WERI-Rb-1 (cell line): ENCODE results near the gene OR51A4.

Experiments used
- DNase-seq: peaks from one replicate; pipeline ENCODE4 v3.0.0-alpha.2; 2020
- H3K27ac ChIP-seq: fragments of 250-450 bp; sonication (Bioruptor Pico); 2 replicates; pipeline ENCODE4 v1.5.1; 2020; ENCODE audit warnings: mild to moderate bottlenecking, moderate library complexity
- H3K27me3 ChIP-seq: fragments of 250-450 bp; sonication (Bioruptor Pico); 2 replicates; pipeline ENCODE4 v1.5.1; 2021; ENCODE audit warnings: mild to moderate bottlenecking, low read depth, moderate library complexity; ENCODE audit not compliant: insufficient read depth, severe bottlenecking
- H3K36me3 ChIP-seq: fragments of 250-450 bp; sonication (Bioruptor Pico); 2 replicates; pipeline ENCODE4 v1.5.1; 2020; ENCODE audit warnings: mild to moderate bottlenecking, moderate library complexity
- H3K4me3 ChIP-seq: 2 replicates; pipeline ENCODE4 v1.5.1; 2011; ENCODE audit warnings: low read depth, mild to moderate bottlenecking, control low read depth, low read length
- H3K9me3 ChIP-seq: fragments of 250-450 bp; sonication (Bioruptor Pico); 2 replicates; pipeline ENCODE4 v1.5.1; 2021; ENCODE audit warnings: mild to moderate bottlenecking, moderate library complexity; ENCODE audit not compliant: severe bottlenecking
- CTCF ChIP-seq: IDR thresholded peaks from 2 replicates; pipeline ENCODE4 v1.5.1; 2011; ENCODE audit warnings: low read depth, mild to moderate bottlenecking, control low read depth, inconsistent platforms, low read length

OR51A4 gene

GRCh38 chr11:4932751-4933150 lies 14.7 kb downstream of the OR51A4 start:
- H3K27me3 ChIP-seq: peaks cover 35% of the 10 kb centered on the region
- H3K36me3 ChIP-seq: no peaks in the 10 kb centered on the region
- no peaks in the 10 kb centered on the region for H3K9me3 ChIP-seq
- TF ChIP-seq CTCF: no peak
- H3K27ac ChIP-seq: no peak overlapping the region
- H3K4me3 ChIP-seq: no peak overlapping the region
- DNase-seq: no peak

GRCh38 chr11:4926608-4927007 lies 20.8 kb downstream of the OR51A4 start:
- no peak for DNase-seq
- no peaks in the 10 kb centered on the region for H3K36me3 ChIP-seq
- peaks cover 43% of the 10 kb centered on the region for H3K27me3 ChIP-seq
- no peak for TF ChIP-seq CTCF
- no peak overlapping the region for H3K27ac ChIP-seq
- no peaks in the 10 kb centered on the region for H3K9me3 ChIP-seq
- no peak overlapping the region for H3K4me3 ChIP-seq

GRCh38 chr11:4924239-4924638 lies 23.2 kb downstream of the OR51A4 start, which contains the start of gene OR51G1:
Gene OR51G1, minus strand, starts transcription at chr11:4924339. Its CDS starts 0 bp downstream, at chr11:4924339.
- peaks cover 44% of the 10 kb centered on the region for H3K27me3 ChIP-seq
- H3K9me3 ChIP-seq: no peaks in the 10 kb centered on the region
- DNase-seq: no peak
- TF ChIP-seq CTCF: no peak
- H3K4me3 ChIP-seq: no peak within 1 kb of the TSS
- H3K27ac ChIP-seq: no peak within 1 kb of the TSS
- no peaks in the 10 kb centered on the region for H3K36me3 ChIP-seq

- Histone ChIP-seq H3K27me3 (peaks cover 46% of the 10 kb centered on the region), H3K4me3 (no peak overlapping the region), H3K36me3 (no peaks in the 10 kb centered on the region), H3K9me3 (no peaks in the 10 kb centered on the region), H3K27ac (no peak overlapping the region)
- TF ChIP-seq CTCF: no peak
- DNase-seq: no peak
These were observed 25.1 kb downstream of the OR51A4 start for GRCh38 chr11:4922304-4922703.

GRCh38 chr11:4921796-4922195 lies 25.6 kb downstream of the OR51A4 start:
- DNase-seq: no peak
- no peak for TF ChIP-seq CTCF
- Histone ChIP-seq H3K36me3 (no peaks in the 10 kb centered on the region), H3K27ac (no peak overlapping the region), H3K4me3 (no peak overlapping the region), H3K27me3 (peaks cover 47% of the 10 kb centered on the region), H3K9me3 (no peaks in the 10 kb centered on the region)

- no peak for DNase-seq
- no peak within 1 kb of the TSS for H3K27ac ChIP-seq
- no peaks in the 10 kb centered on the region for H3K9me3 ChIP-seq
- no peak within 1 kb of the TSS for H3K4me3 ChIP-seq
- peaks cover 44% of the 10 kb centered on the region for H3K27me3 ChIP-seq
- no peak for TF ChIP-seq CTCF
- H3K36me3 ChIP-seq: no peaks in the 10 kb centered on the region
These were observed 28.2 kb downstream of the OR51A4 start, which contains the start of gene OR51G2 for GRCh38 chr11:4919250-4919649. Gene OR51G2, minus strand, starts transcription at chr11:4919350. Its CDS starts 3,687 bp downstream, at chr11:4915663.
